NCI-H128 (cell line): ENCODE results near the gene DGKG.

Experiments
- DNase-seq: peaks from one replicate; lab custom pipeline; 2025; ENCODE audit not compliant: unreplicated experiment; lab: John Stamatoyannopoulos, UW

Gene DGKG

GRCh38 chr3:186320862-186321568 lies 41.0 kb downstream of the DGKG start:
- DNase-seq: no peak

- no peak for DNase-seq
These were observed 42.1 kb downstream of the DGKG start for GRCh38 chr3:186319945-186320344.

- DNase-seq: no peak
These were observed 43.9 kb downstream of the DGKG start for GRCh38 chr3:186318135-186318534.

- no peak for DNase-seq
These were observed 44.6 kb downstream of the DGKG start for GRCh38 chr3:186317478-186317877.

- no peak for DNase-seq
These were observed 45.3 kb downstream of the DGKG start for GRCh38 chr3:186316666-186317260.

- no peak for DNase-seq
These were observed 46.3 kb downstream of the DGKG start for GRCh38 chr3:186315581-186316354.

GRCh38 chr3:186314896-186315295 lies 47.1 kb downstream of the DGKG start:
- DNase-seq: no peak

- DNase-seq: no peak
These were observed 50.6 kb downstream of the DGKG start for GRCh38 chr3:186311441-186311840.

- no peak for DNase-seq
These were observed 53.5 kb downstream of the DGKG start for GRCh38 chr3:186308549-186308948.

- no peak for DNase-seq
These were observed 54.3 kb downstream of the DGKG start for GRCh38 chr3:186307594-186308221.

GRCh38 chr3:186305286-186305685 lies 56.7 kb downstream of the DGKG start:
- no peak for DNase-seq

GRCh38 chr3:186303965-186304364 lies 58.1 kb downstream of the DGKG start:
- no peak for DNase-seq

GRCh38 chr3:186299327-186299726 lies 62.7 kb downstream of the DGKG start:
- no peak for DNase-seq

GRCh38 chr3:186298876-186299275 lies 63.2 kb downstream of the DGKG start:
- DNase-seq: no peak

- no peak for DNase-seq
These were observed 71.2 kb downstream of the DGKG start for GRCh38 chr3:186290796-186291195.

- no peak for DNase-seq
These were observed 74.3 kb downstream of the DGKG start for GRCh38 chr3:186287711-186288110.

GRCh38 chr3:186286114-186286513 lies 75.9 kb downstream of the DGKG start:
- DNase-seq: no peak

- no peak for DNase-seq
These were observed 77.4 kb downstream of the DGKG start for GRCh38 chr3:186284661-186285060.

- DNase-seq: no peak
These were observed 77.7 kb downstream of the DGKG start for GRCh38 chr3:186284349-186284652.

GRCh38 chr3:186283651-186284348 lies 78.2 kb downstream of the DGKG start:
- DNase-seq: no peak

- DNase-seq: no peak
These were observed 78.9 kb downstream of the DGKG start for GRCh38 chr3:186283096-186283495.
